K562 (cell line): ENCODE data around the gene STAB1. TPM values are rescaled to one million over a fixed set of nuclear protein-coding genes. Genes with fewer than 3 reads are reported as not detected.

Source experiments
- ATAC-seq: fragments of 200-7000 bp; cut with Tn5 transposase; 3 replicates; pipeline ENCODE4 v1.9.1; 2020; ENCODE audit warnings: moderate library complexity
- BruUV-seq: library from RNA; stranded (reverse); fragments of 400-500 nt; replicated peaks from 2 replicates; lab custom pipeline; 2021; lab: Mats Ljungman, UMichigan
- CTCF ChIA-PET: fragments of 300-600 bp; formaldehyde crosslinking; extraction: SDS; loops from one replicate; lab custom pipeline; 2021; ENCODE audit warnings: low intra/inter-chr PET ratio; lab: Yijun Ruan, JAX
- POLR2A ChIA-PET: fragments of 300-600, 350-650 bp; sonication (Branson Sonifier 250); formaldehyde crosslinking; extraction: SDS; loops from one replicate; lab custom pipeline; 2021; ENCODE audit warnings: antibody characterized with exemption, inconsistent platforms; lab: Yijun Ruan, JAX
- DNase-seq, 4 experiments: peaks; one replicate each; pipeline versions ENCODE4 v3.0.0 to v3.0.0-alpha.2; 2011 to 2018; ENCODE audit warnings: low spot score in 3 of 4, mixed read lengths in 3 of 4; ENCODE audit errors: extremely low read depth in 1 of 4
- FAIRE-seq: peaks from 2 replicates; lab custom pipeline; 2011; peaks lifted over from hg19 to GRCh38; lab: Jason Lieb, UNC
- H2AFZ ChIP-seq: 2 replicates; pipeline ENCODE4 v1.6.0; 2011; ENCODE audit warnings: low read depth, low read length, control low read depth, inconsistent platforms
- H3K27ac ChIP-seq: fragments of 200-600 bp; 3 replicates; pipeline ENCODE4 v1.8.0; 2011; ENCODE audit warnings: low read depth, mild to moderate bottlenecking, control low read depth, inconsistent platforms, low read length, moderate library complexity, mixed read lengths; ENCODE audit errors: extremely low read depth
- H3K27me3 ChIP-seq, 2 experiments: fragments of 300-600 bp in 1 of 2; 2 replicates in 1 of 2; 3 replicates in 1 of 2; pipeline versions ENCODE4 v1.6.0 to v1.8.0; 2011; ENCODE audit warnings: inconsistent platforms in 2 of 2, low read length in 2 of 2, mild to moderate bottlenecking in 1 of 2, mixed read lengths in 1 of 2, moderate library complexity in 1 of 2; ENCODE audit not compliant: control insufficient read depth in 2 of 2, insufficient read depth in 2 of 2
- H3K36me3 ChIP-seq: fragments of 300-600 bp; 3 replicates; pipeline ENCODE4 v1.8.0; 2011; ENCODE audit warnings: mild to moderate bottlenecking, low read length, inconsistent platforms; ENCODE audit not compliant: control insufficient read depth, insufficient read depth
- H3K4me1 ChIP-seq, 2 experiments: fragments of 200-600 bp in 1 of 2; replicated peaks in 1 of 2; 2 replicates in 1 of 2; 3 replicates in 1 of 2; pipeline versions ENCODE4 v1.5.1 to v1.8.0; 2011; ENCODE audit warnings: inconsistent platforms in 2 of 2, low read length in 2 of 2, mild to moderate bottlenecking in 1 of 2, mixed read lengths in 1 of 2, moderate library complexity in 1 of 2; ENCODE audit not compliant: control insufficient read depth in 2 of 2, insufficient read depth in 2 of 2
- H3K4me2 ChIP-seq: 2 replicates; pipeline ENCODE4 v1.6.1; 2011; ENCODE audit warnings: low read length, control low read depth, inconsistent platforms, mixed read lengths; ENCODE audit not compliant: insufficient read depth
- H3K4me3 ChIP-seq: fragments of 200-600 bp; sonication (generic), shearing (Covaris generic); 2 replicates; pipeline ENCODE4 v1.5.1; 2016; ENCODE audit warnings: control low read depth, inconsistent platforms
- H3K79me2 ChIP-seq: fragments of 200-600 bp; 3 replicates; pipeline ENCODE4 v1.8.0; 2011; ENCODE audit warnings: low read length, inconsistent platforms; ENCODE audit not compliant: control insufficient read depth, insufficient read depth
- H3K9ac ChIP-seq, 2 experiments: 2 replicates each; pipeline versions ENCODE4 v1.6.0 to v1.6.1; 2011; ENCODE audit warnings: low read depth in 2 of 2, low read length in 2 of 2, control low read depth in 1 of 2, inconsistent platforms in 1 of 2, mild to moderate bottlenecking in 1 of 2, mixed read lengths in 1 of 2; ENCODE audit not compliant: insufficient read depth in 1 of 2
- H3K9me1 ChIP-seq: one replicate; pipeline ENCODE4 v1.6.0; 2011; ENCODE audit warnings: inconsistent platforms, mild to moderate bottlenecking, low read length, moderate library complexity; ENCODE audit not compliant: control insufficient read depth, insufficient read depth
- H3K9me3 ChIP-seq: replicated peaks from 2 replicates; pipeline ENCODE4 v1.5.1; 2011; ENCODE audit warnings: low read depth, low read length, inconsistent platforms; ENCODE audit not compliant: control insufficient read depth, insufficient read depth
- H4K20me1 ChIP-seq: replicated peaks from 2 replicates; pipeline ENCODE4 v1.6.1; 2011; ENCODE audit warnings: low read length, inconsistent platforms, mixed read lengths; ENCODE audit not compliant: control insufficient read depth, insufficient read depth
- MXD1 ChIP-seq: fragments of 250-450 bp; sonication (Bioruptor Pico); IDR thresholded peaks from 2 replicates; pipeline ENCODE4 v1.8.0; 2021; ENCODE audit warnings: borderline replicate concordance, mild to moderate bottlenecking, moderate library complexity; ENCODE audit not compliant: poor library complexity, severe bottlenecking
- NFRKB ChIP-seq: fragments of 450-650 bp; IDR thresholded peaks from 2 replicates; pipeline ENCODE4 v1.6.1; 2016; ENCODE audit warnings: low read depth
- PCBP1 ChIP-seq: fragments of 200-400 bp; formaldehyde crosslinking; IDR thresholded peaks from 2 replicates; pipeline ENCODE4 v1.6.1; 2018; ENCODE audit warnings: mild to moderate bottlenecking, low read depth, low read length; ENCODE audit not compliant: poor library complexity, severe bottlenecking
- TRIM28 ChIP-seq: fragments of 450-650 bp; IDR thresholded peaks from 2 replicates; pipeline ENCODE4 v1.6.1; 2017
- UBTF ChIP-seq, 2 experiments: IDR thresholded peaks; 2 replicates each; pipeline ENCODE4 v1.6.1; 2012; ENCODE audit warnings: improper control_type of control experiment in 2 of 2, low read depth in 2 of 2, low read length in 2 of 2, borderline replicate concordance in 1 of 2
- WGBS: fragments of 100-300 bp; shearing (Covaris generic); methylation state at CpG from one replicate; pipeline ENCODE4 v1.1.6; 2016; ENCODE audit warnings: low coverage, mixed read lengths; ENCODE audit not compliant: insufficient coverage; ENCODE audit errors: missing lambda C conversion rate; 5-methylcytosine and 5-hydroxymethylcytosine counted together
- in situ Hi-C: fragments of 300-500 bp; cut with MboI; formaldehyde crosslinking; loops from 4 replicates; pipeline ENCODE4 v1.15.0; 2018; ENCODE audit warnings: inconsistent platforms, mixed read lengths
- intact Hi-C: fragments of 100-400 bp; cut with micrococcal nuclease; formaldehyde crosslinking; loops from 2 replicates; pipeline ENCODE4 v1.14.2; 2022
- polyA plus RNA-seq, 8 experiments: library from polyadenylated mRNA; depleted of rRNA in 4 of 8; stranded (reverse) in 5 of 8; unstranded in 3 of 8; fragments of >200 nt; fragmentation: Nextera tagmentation in 2 of 8; fragmentation: Illumina TruSeq in 1 of 8; extraction: Ambion mirVana in 2 of 8; extraction: Trizol in 1 of 8; gene quantifications; 2 replicates each; pipeline versions ENCODE4 v1.2.1 to v1.2.3, GENCODE V29; 2011 to 2014; ENCODE audit warnings: inconsistent platforms in 1 of 8, missing spikeins in 1 of 8
- total RNA-seq, 7 experiments: library from RNA; depleted of rRNA in 6 of 7; stranded (reverse); fragments of >200 nt in 6 of 7; fragmentation: Illumina TruSeq in 2 of 7; extraction: Trizol in 2 of 7; gene quantifications; 2 replicates each; pipeline versions ENCODE4 v1.2.1 to v1.2.3, GENCODE V29; 2011 to 2021; ENCODE audit warnings: low replicate concordance in 1 of 7
- TF ChIP-seq, protein P1 (sequence below): fragments of 250-450 bp; sonication (Bioruptor Pico); IDR thresholded peaks from 2 replicates; pipeline ENCODE4 v1.5.0; 2021; ENCODE audit warnings: mild to moderate bottlenecking, moderate library complexity
- TF ChIP-seq, protein P2 (sequence below), 2 experiments: fragments of 150-350 bp in 1 of 2; IDR thresholded peaks; 2 replicates each; pipeline ENCODE4 v1.6.1; 2012 to 2016; ENCODE audit warnings: low read depth in 2 of 2, low read length in 2 of 2, mild to moderate bottlenecking in 1 of 2, moderate library complexity in 1 of 2

Gene STAB1
- total and polyA plus RNA-seq, 9 of the 15 experiments (the other 6 are each of a cell fraction or from before 2014, with no cell fraction given), result 0.20 to 3.9 (median 1.2) TPM

GRCh38 chr3:52513281-52513680, 18.1 kb downstream of the STAB1 start:
- no peak for DNase-seq
- Histone ChIP-seq H3K27me3 (peaks cover 0 to 37% of the 10 kb centered on the region in 2 experiments; a peak in 2 of 5 replicates), H4K20me1 (no peaks in the 10 kb centered on the region), H3K4me2 (no peak overlapping the region), H3K36me3 (no peaks in the 10 kb centered on the region), H3K9me3 (no peaks in the 10 kb centered on the region), H2AFZ (no peak overlapping the region), H3K27ac (no peak overlapping the region), H3K9ac (no peak overlapping the region), H3K79me2 (no peaks in the 10 kb centered on the region), H3K4me3 (no peak overlapping the region), H3K9me1 (no peaks in the 10 kb centered on the region), H3K4me1 (peaks cover 5 to 44% of the 10 kb centered on the region in 2 experiments; a peak in 4 of 5 replicates)
- in situ Hi-C loops, result no loop called here
- no TSS peak for BruUV-seq
- intact Hi-C loops, result no loop called here
- WGBS, result 14% methylated on average over 6 of the region's 7 CpGs
- POLR2A ChIA-PET, result interaction anchor here (0.6 to 1.0 kb wide), 2 partner anchors 17 to 24 kb away, joined by 3 read pairs; no protein-coding TSS in a partner anchor
- CTCF ChIA-PET, result no interaction called here
- ATAC-seq, result no peak
- no peak for FAIRE-seq
- no peak for TF ChIP-seq TRIM28
- TF ChIP-seq, protein P1, sequence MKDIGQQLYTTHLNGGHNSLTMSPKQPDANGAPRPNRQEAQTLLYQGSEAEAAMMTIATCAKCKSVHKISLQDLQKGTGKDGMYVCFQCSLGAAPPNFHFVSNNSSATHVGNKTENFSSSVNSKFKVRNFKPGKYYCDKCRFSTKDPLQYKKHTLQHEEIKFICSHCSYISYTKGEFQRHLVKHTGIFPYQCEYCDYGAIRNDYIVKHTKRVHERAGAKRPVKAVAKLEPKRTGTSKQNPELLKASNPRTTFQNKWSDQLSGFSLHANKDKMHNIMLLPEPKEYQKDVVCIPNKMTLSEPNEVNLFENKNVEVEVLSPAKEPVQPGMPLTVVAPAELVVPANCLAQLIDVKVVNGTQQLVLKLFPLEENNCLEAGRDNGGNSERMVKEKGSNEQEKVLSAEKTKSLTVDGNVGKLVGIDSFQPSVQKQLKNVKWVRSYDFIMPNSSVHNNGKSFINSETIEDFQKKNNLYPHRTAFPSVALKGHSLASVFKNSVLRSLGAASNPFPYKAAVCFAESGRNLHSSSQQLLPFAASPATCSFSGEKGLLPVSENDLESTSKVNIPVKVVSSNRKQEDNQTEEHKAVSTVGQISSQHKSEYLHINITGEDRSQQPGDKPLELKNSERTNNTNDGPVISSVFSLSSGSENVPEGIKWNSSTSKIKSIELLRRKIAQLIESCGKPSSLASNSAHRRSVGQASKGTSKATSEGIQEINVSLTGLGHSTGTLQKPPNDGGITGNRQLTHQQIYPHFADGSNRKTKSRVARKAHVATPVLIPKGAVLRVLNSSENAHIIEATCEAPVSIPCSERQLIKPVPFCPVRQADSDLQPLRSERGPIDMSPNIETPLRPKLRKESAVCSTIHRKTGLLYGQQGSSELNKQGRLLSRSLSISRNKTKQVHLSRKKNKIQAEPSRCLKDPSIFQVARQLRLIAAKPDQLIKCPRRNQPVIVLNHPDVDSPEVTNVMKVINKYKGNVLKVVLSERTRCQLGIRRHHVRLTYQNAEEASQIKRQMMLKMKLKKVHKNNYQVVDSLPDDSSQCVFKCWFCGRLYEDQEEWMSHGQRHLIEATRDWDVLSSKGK (CRISPR knock-in tag), result no peak
- no peak for TF ChIP-seq UBTF (IDR thresholded peaks at IDR 0.05; ENCODE audit: borderline replicate concordance in 1 of 2, low read depth in 2 of 2, low read length in 2 of 2)
- TF ChIP-seq, protein P2, sequence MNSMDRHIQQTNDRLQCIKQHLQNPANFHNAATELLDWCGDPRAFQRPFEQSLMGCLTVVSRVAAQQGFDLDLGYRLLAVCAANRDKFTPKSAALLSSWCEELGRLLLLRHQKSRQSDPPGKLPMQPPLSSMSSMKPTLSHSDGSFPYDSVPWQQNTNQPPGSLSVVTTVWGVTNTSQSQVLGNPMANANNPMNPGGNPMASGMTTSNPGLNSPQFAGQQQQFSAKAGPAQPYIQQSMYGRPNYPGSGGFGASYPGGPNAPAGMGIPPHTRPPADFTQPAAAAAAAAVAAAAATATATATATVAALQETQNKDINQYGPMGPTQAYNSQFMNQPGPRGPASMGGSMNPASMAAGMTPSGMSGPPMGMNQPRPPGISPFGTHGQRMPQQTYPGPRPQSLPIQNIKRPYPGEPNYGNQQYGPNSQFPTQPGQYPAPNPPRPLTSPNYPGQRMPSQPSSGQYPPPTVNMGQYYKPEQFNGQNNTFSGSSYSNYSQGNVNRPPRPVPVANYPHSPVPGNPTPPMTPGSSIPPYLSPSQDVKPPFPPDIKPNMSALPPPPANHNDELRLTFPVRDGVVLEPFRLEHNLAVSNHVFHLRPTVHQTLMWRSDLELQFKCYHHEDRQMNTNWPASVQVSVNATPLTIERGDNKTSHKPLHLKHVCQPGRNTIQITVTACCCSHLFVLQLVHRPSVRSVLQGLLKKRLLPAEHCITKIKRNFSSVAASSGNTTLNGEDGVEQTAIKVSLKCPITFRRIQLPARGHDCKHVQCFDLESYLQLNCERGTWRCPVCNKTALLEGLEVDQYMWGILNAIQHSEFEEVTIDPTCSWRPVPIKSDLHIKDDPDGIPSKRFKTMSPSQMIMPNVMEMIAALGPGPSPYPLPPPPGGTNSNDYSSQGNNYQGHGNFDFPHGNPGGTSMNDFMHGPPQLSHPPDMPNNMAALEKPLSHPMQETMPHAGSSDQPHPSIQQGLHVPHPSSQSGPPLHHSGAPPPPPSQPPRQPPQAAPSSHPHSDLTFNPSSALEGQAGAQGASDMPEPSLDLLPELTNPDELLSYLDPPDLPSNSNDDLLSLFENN (IDR thresholded peaks at IDR 0.05; ENCODE audit: low read depth in 2 of 2, low read length in 2 of 2), result no peak
- TF ChIP-seq MXD1 (CRISPR knock-in tag), result no peak
- TF ChIP-seq PCBP1, result no peak
- TF ChIP-seq NFRKB, result no peak
